Endodermal cell (in vitro differentiated cells): Measurements from ENCODE around the gene FEM1B. TPM values are rescaled to one million over a fixed set of nuclear protein-coding genes. Genes with fewer than 3 reads are reported as not detected.
A peak's percentile ranks its signal among the peaks of the same experiment; 100 is the strongest.

Experiments
- DNase-seq: peaks from one replicate; pipeline ENCODE4 v3.0.0-alpha.2; 2017
- H3K27ac ChIP-seq: 2 replicates; pipeline ENCODE4 v1.5.1; 2013; ENCODE audit warnings: mild to moderate bottlenecking, low read depth, low read length, moderate library complexity
- H3K27me3 ChIP-seq: 2 replicates; pipeline ENCODE4 v1.6.1; 2013; ENCODE audit warnings: mild to moderate bottlenecking, low read length, moderate library complexity; ENCODE audit not compliant: insufficient read depth, control insufficient read depth, poor library complexity, severe bottlenecking
- H3K36me3 ChIP-seq: 2 replicates; pipeline ENCODE4 v1.7.0; 2013; ENCODE audit warnings: mild to moderate bottlenecking, low read length, moderate library complexity; ENCODE audit not compliant: control insufficient read depth, insufficient read depth
- H3K4me1 ChIP-seq: one replicate; pipeline ENCODE4 v1.7.0; 2013; ENCODE audit warnings: low read length; ENCODE audit not compliant: control insufficient read depth, insufficient read depth
- H3K4me3 ChIP-seq: 2 replicates; pipeline ENCODE4 v1.5.1; 2013; ENCODE audit warnings: mild to moderate bottlenecking, low read length, moderate library complexity
- H3K9ac ChIP-seq: 2 replicates; pipeline ENCODE4 v1.6.1; 2013; ENCODE audit warnings: mild to moderate bottlenecking, low read length, moderate library complexity; ENCODE audit not compliant: poor library complexity, severe bottlenecking; ENCODE audit errors: extremely low read depth
- H3K9me3 ChIP-seq: 2 replicates; pipeline ENCODE4 v1.6.1; 2013; ENCODE audit warnings: mild to moderate bottlenecking, low read length, moderate library complexity; ENCODE audit not compliant: control insufficient read depth
- H3K27ac Mint-ChIP-seq: 2 replicates; pipeline ENCODE4 v1.8.0; 2020; ENCODE audit warnings: mixed read lengths
- H3K27me3 Mint-ChIP-seq: 2 replicates; pipeline ENCODE4 v1.8.0; 2021; ENCODE audit warnings: mild to moderate bottlenecking, mixed read lengths; ENCODE audit not compliant: insufficient read depth
- H3K36me3 Mint-ChIP-seq: 2 replicates; pipeline ENCODE4 v1.8.0; 2020; ENCODE audit warnings: low read depth, mixed read lengths
- H3K4me1 Mint-ChIP-seq: 2 replicates; pipeline ENCODE4 v1.8.0; 2020; ENCODE audit warnings: mixed read lengths
- H3K4me3 Mint-ChIP-seq: 2 replicates; pipeline ENCODE4 v1.8.0; 2020; ENCODE audit warnings: mild to moderate bottlenecking, moderate library complexity, mixed read lengths
- H3K9me3 Mint-ChIP-seq: 2 replicates; pipeline ENCODE4 v1.8.0; 2020; ENCODE audit warnings: mild to moderate bottlenecking, mixed read lengths
- CTCF ChIP-seq: fragments of 200-600 bp; sonication (generic); conservative IDR thresholded peaks from 2 replicates; pipeline ENCODE4 v1.5.0; 2021; ENCODE audit warnings: antibody characterized with exemption, mild to moderate bottlenecking
- WGBS, 2 experiments: methylation state at CpG; one replicate each; pipeline versions ENCODE4 v1.1.5 to v1.1.7; 2013; ENCODE audit warnings: missing lambda C conversion rate in 2 of 2, mixed read lengths in 1 of 2; ENCODE audit not compliant: insufficient coverage in 1 of 2, insufficient read length in 1 of 2; 5-methylcytosine and 5-hydroxymethylcytosine counted together
- long read RNA-seq, 4 experiments: library from polyadenylated mRNA in 2 of 4; library from RNA in 1 of 4; library from capped mRNA in 1 of 4; stranded (forward) in 3 of 4; unstranded in 1 of 4; transcript quantifications; one replicate each; pipeline ENCODE4 v2.0.0, GENCODE V29; 2020 to 2021; ENCODE audit warnings: inconsistent platforms in 1 of 4
- polyA plus RNA-seq, 2 experiments: library from polyadenylated mRNA; stranded (reverse); fragments of 50-300 nt; gene quantifications; one replicate each; pipeline ENCODE4 v1.2.3, GENCODE V29; 2013
- total RNA-seq, 2 donors: library from RNA; stranded (reverse); fragmentation: NEBNext Ultra II Directional in 1 of 2; extraction: Animal tissue kit (Norgen Biotek cat#: 25700) in 1 of 2; gene quantifications; 2 replicates in 1 of 2; 3 replicates in 1 of 2; pipeline ENCODE4 v1.2.1, GENCODE V29; 2021

The FEM1B gene
- 10 to 100 TPM; 65.4 to 67.9 TPM for total RNA-seq
- polyA plus RNA-seq (2013, experiment 1 of 2), result 36.2 TPM
- 34.3 TPM for polyA plus RNA-seq (2013, experiment 2 of 2)
- long read RNA-seq, experiment 1, full-length matches to known transcripts, result 4 of 25 reads
- long read RNA-seq, experiment 1, partial matches to known transcripts, result 0 of 25 reads
- long read RNA-seq, experiment 1, other reads (novel, unspliced or antisense), result 21 of 25 reads
- long read RNA-seq, experiment 2, full-length matches to known transcripts, result 68 of 105 reads
- long read RNA-seq, experiment 2, partial matches to known transcripts, result 0 of 105 reads
- long read RNA-seq, experiment 2, other reads (novel, unspliced or antisense), result 37 of 105 reads
- long read RNA-seq, experiment 3, full-length matches to known transcripts, result 21 of 35 reads
- long read RNA-seq, experiment 3, partial matches to known transcripts, result 0 of 35 reads
- long read RNA-seq, experiment 3, other reads (novel, unspliced or antisense), result 14 of 35 reads
- long read RNA-seq, experiment 4, partial matches to known transcripts, result 0 of 2 reads
- long read RNA-seq, experiment 4, other reads (novel, unspliced or antisense), result 2 of 2 reads

GRCh38 chr15:68277603-68278344 lies at the start of gene FEM1B:
FEM1B (plus strand) TSS chr15:68277745; CDS start chr15:68278418, 673 bp downstream.
- Histone ChIP-seq H3K36me3 (peaks cover 6% of the 10 kb centered on the region), H3K9ac (peak within 1 kb of the TSS; percentile 77), H3K4me1 (no peaks in the 10 kb centered on the region), H3K4me3 (peak within 1 kb of the TSS; percentile 98), H3K27ac (peak within 1 kb of the TSS; percentile 94), H3K27me3 (no peaks in the 10 kb centered on the region), H3K9me3 (no peaks in the 10 kb centered on the region)
- peak within 1 kb of the TSS; percentile 96 for H3K4me3 Mint-ChIP-seq
- H3K9me3 Mint-ChIP-seq, result no peaks in the 10 kb centered on the region
- WGBS, 2 experiments, result 0 to 2% methylated on average over 12 to 85 of the region's 85 CpGs
- H3K4me1 Mint-ChIP-seq, result peaks cover 48% of the 10 kb centered on the region
- peak; percentile 95 for DNase-seq
- no peaks in the 10 kb centered on the region for H3K27me3 Mint-ChIP-seq
- peak within 1 kb of the TSS; percentile 95 for H3K27ac Mint-ChIP-seq
- TF ChIP-seq CTCF, result peak; percentile 71
- H3K36me3 Mint-ChIP-seq, result peaks cover 4% of the 10 kb centered on the region

- H3K9ac ChIP-seq, result peak overlapping the region; percentile 86
- H3K4me3 ChIP-seq, result peak overlapping the region; percentile 88
- H3K4me1 Mint-ChIP-seq, result peaks cover 19% of the 10 kb centered on the region
- peak overlapping the region; percentile 83 for H3K27ac Mint-ChIP-seq
- H3K27me3 ChIP-seq, result no peaks in the 10 kb centered on the region
- 39 to 42% methylated on average over 15 to 25 of the region's 25 CpGs for WGBS, 2 experiments
- H3K36me3 ChIP-seq, result peaks cover 3% of the 10 kb centered on the region
- peaks cover 9% of the 10 kb centered on the region for H3K9me3 Mint-ChIP-seq
- H3K9me3 ChIP-seq, result peaks cover 5% of the 10 kb centered on the region
- peaks cover 13% of the 10 kb centered on the region for H3K27me3 Mint-ChIP-seq
- peak; percentile 68 for DNase-seq
- H3K27ac ChIP-seq, result no peak overlapping the region
- H3K4me3 Mint-ChIP-seq, result peak overlapping the region; percentile 69
- no peaks in the 10 kb centered on the region for H3K4me1 ChIP-seq
- H3K36me3 Mint-ChIP-seq, result peaks cover 10% of the 10 kb centered on the region
- no peak for TF ChIP-seq CTCF
Observed at GRCh38 chr15:68228143-68228970, 49.2 kb upstream of the FEM1B start.

GRCh38 chr15:68228971-68229385 lies 48.6 kb upstream of the FEM1B start:
- H3K27ac Mint-ChIP-seq, result peak overlapping the region; percentile 83
- Histone ChIP-seq H3K27ac (peak overlapping the region; percentile 78), H3K4me3 (peak overlapping the region; percentile 88), H3K9me3 (no peaks in the 10 kb centered on the region), H3K27me3 (no peaks in the 10 kb centered on the region), H3K36me3 (no peaks in the 10 kb centered on the region), H3K4me1 (peaks cover 3% of the 10 kb centered on the region), H3K9ac (peak overlapping the region; percentile 86)
- peaks cover 7% of the 10 kb centered on the region for H3K9me3 Mint-ChIP-seq
- 0% methylated on average over 31 to 39 of the region's 39 CpGs for WGBS, 2 experiments
- peaks cover 7% of the 10 kb centered on the region for H3K36me3 Mint-ChIP-seq
- no peak for TF ChIP-seq CTCF
- peak overlapping the region; percentile 69 for H3K4me3 Mint-ChIP-seq
- peaks cover 25% of the 10 kb centered on the region for H3K4me1 Mint-ChIP-seq
- peaks cover 13% of the 10 kb centered on the region for H3K27me3 Mint-ChIP-seq
- DNase-seq, result peak; percentile 74
